Measurements from ENCODE around the gene RPS15A.
"Not testable (repeated sequence)": the region's sequence is repeated elsewhere in the genome, so short reads cannot be mapped to it uniquely, and the experiment has no call there.

GRCh38 chr16:18781232-18781631 lies 8.9 kb downstream of the RPS15A start:
- not testable (repeated sequence) for TF ChIP-seq CTCF, POLR2A (IDR thresholded peaks at IDR 0.05)

All from heart left ventricle (tissue), 13 donors.